Cardiac muscle cell (in vitro differentiated cells and primary cell): ENCODE data around the gene SIX4. TPM values are rescaled to one million over a fixed set of nuclear protein-coding genes. Genes with fewer than 3 reads are reported as not detected.
A peak's percentile ranks its signal among the peaks of the same experiment; 100 is the strongest.
"Not testable (repeated sequence)": the region's sequence is repeated elsewhere in the genome, so short reads cannot be mapped to it uniquely, and the experiment has no call there.

Source experiments
- DNase-seq, 2 donors: peaks; one replicate each; pipeline versions ENCODE4 v3.0.0 to v3.0.0-alpha.2; 2010 to 2017; ENCODE audit warnings: low read depth in 1 of 2, low spot score in 1 of 2
- H3K27ac ChIP-seq: fragments of 200-600 bp; sonication (generic); 2 replicates; pipeline ENCODE4 v1.5.1; 2016
- H3K27me3 ChIP-seq: fragments of 200-600 bp; sonication (generic); 2 replicates; pipeline ENCODE4 v1.6.0; 2016; ENCODE audit warnings: control low read depth
- H3K36me3 ChIP-seq: fragments of 200-600 bp; sonication (generic); 2 replicates; pipeline ENCODE4 v1.5.1; 2016; ENCODE audit warnings: control low read depth
- H3K4me1 ChIP-seq: fragments of 200-600 bp; sonication (generic); 2 replicates; pipeline ENCODE4 v1.8.1; 2017; ENCODE audit warnings: low read depth, mild to moderate bottlenecking, mixed run types
- H3K4me3 ChIP-seq: fragments of 200-600 bp; sonication (generic); 2 replicates; pipeline ENCODE4 v1.5.1; 2016; ENCODE audit warnings: mild to moderate bottlenecking
- H3K9me3 ChIP-seq: fragments of 200-600 bp; sonication (generic); 2 replicates; pipeline ENCODE4 v1.5.1; 2017; ENCODE audit warnings: low read depth, mild to moderate bottlenecking, control low read depth
- CTCF ChIP-seq: IDR thresholded peaks from 2 replicates; pipeline ENCODE4 v1.5.1; 2012; ENCODE audit warnings: low read depth, mild to moderate bottlenecking, low read length
- polyA plus RNA-seq: library from polyadenylated mRNA; unstranded; fragments of >200 nt; fragmentation: Nextera tagmentation; extraction: Ambion mirVana; gene quantifications from 2 replicates; pipeline ENCODE4 v1.2.1, GENCODE V29; 2016
- total RNA-seq: library from RNA; depleted of rRNA; stranded (reverse); fragments of >200 nt; gene quantifications from 2 replicates; pipeline ENCODE4 v1.2.3, GENCODE V29; 2016

SIX4 gene
- total and polyA plus RNA-seq, 2 experiments from 2014 or later = 3.4 to 25.0 TPM

- peaks cover 13% of the 10 kb centered on the region for H3K4me1 ChIP-seq
- H3K27me3 ChIP-seq = peaks cover 3% of the 10 kb centered on the region
- H3K4me3 ChIP-seq = no peak overlapping the region
- no peaks in the 10 kb centered on the region for H3K36me3 ChIP-seq
- H3K9me3 ChIP-seq = no peaks in the 10 kb centered on the region
- TF ChIP-seq CTCF = no peak
- DNase-seq = no peak
- no peak overlapping the region for H3K27ac ChIP-seq
Measured at GRCh38 chr14:60732840-60733483, 8.8 kb upstream of the SIX4 start.

- H3K9me3 ChIP-seq, DNase-seq, H3K36me3 ChIP-seq, H3K27me3 ChIP-seq, H3K4me3 ChIP-seq, H3K27ac ChIP-seq: not testable (repeated sequence)
- H3K4me1 ChIP-seq = peaks cover 10% of the 10 kb centered on the region
Measured at GRCh38 chr14:60731291-60731690, 7.1 kb upstream of the SIX4 start.

GRCh38 chr14:60723116-60723906, 840 bp downstream of the SIX4 start:
- DNase-seq = peak; percentile 66 to 67
- Histone ChIP-seq H3K9me3 (no peaks in the 10 kb centered on the region), H3K36me3 (peaks cover 14% of the 10 kb centered on the region), H3K4me1 (peaks cover 16% of the 10 kb centered on the region), H3K27me3 (no peaks in the 10 kb centered on the region), H3K27ac (peak overlapping the region; percentile 82), H3K4me3 (peak overlapping the region; percentile 93)
- no peak for TF ChIP-seq CTCF

GRCh38 chr14:60722357-60723115, 1.6 kb downstream of the SIX4 start:
- Histone ChIP-seq H3K36me3 (peaks cover 18% of the 10 kb centered on the region), H3K27me3 (no peaks in the 10 kb centered on the region), H3K27ac (peak overlapping the region; percentile 82), H3K9me3 (no peaks in the 10 kb centered on the region), H3K4me1 (peaks cover 16% of the 10 kb centered on the region), H3K4me3 (peak overlapping the region; percentile 93)
- TF ChIP-seq CTCF = no peak
- peak; percentile 52 to 90 for DNase-seq

- H3K4me3 ChIP-seq = peak overlapping the region; percentile 93
- no peak for TF ChIP-seq CTCF
- H3K9me3 ChIP-seq = no peaks in the 10 kb centered on the region
- DNase-seq = peak in 1 of 2 donors; percentile 6
- peaks cover 16% of the 10 kb centered on the region for H3K4me1 ChIP-seq
- H3K27ac ChIP-seq = peak overlapping the region; percentile 82
- peaks cover 23% of the 10 kb centered on the region for H3K36me3 ChIP-seq
- no peaks in the 10 kb centered on the region for H3K27me3 ChIP-seq
Measured at GRCh38 chr14:60722107-60722356, 2.1 kb downstream of the SIX4 start.
